Activated naive CD4-positive, alpha-beta T cell treated with anti-CD3 and anti-CD28 coated beads for 36 hours (primary cell): Measurements from ENCODE around the gene ZNF101. TPM values are rescaled to one million over a fixed set of nuclear protein-coding genes. Genes with fewer than 3 reads are reported as not detected.

ENCODE experiments used
- CTCF ChIA-PET: fragments of 350-600 bp; sonication (Branson Sonifier 250); formaldehyde crosslinking; loops from one replicate; lab custom pipeline; 2021; ENCODE audit warnings: antibody characterized with exemption; lab: Charles Lee
- DNase-seq: peaks from one replicate; pipeline ENCODE4 v3.0.0-alpha.2; 2020
- H3K27ac Mint-ChIP-seq: one replicate; pipeline ENCODE4 v1.8.0; 2021; ENCODE audit warnings: mild to moderate bottlenecking, mixed read lengths
- H3K27me3 Mint-ChIP-seq: one replicate; pipeline ENCODE4 v1.8.0; 2021; ENCODE audit warnings: low read depth, mixed read lengths
- H3K36me3 Mint-ChIP-seq: one replicate; pipeline ENCODE4 v1.8.0; 2021; ENCODE audit warnings: low read depth, mixed read lengths
- H3K4me1 Mint-ChIP-seq: one replicate; pipeline ENCODE4 v1.8.0; 2021; ENCODE audit warnings: low read depth, mixed read lengths
- H3K4me3 Mint-ChIP-seq: one replicate; pipeline ENCODE4 v1.8.0; 2021; ENCODE audit warnings: mild to moderate bottlenecking, moderate library complexity, mixed read lengths
- H3K9me3 Mint-ChIP-seq: one replicate; pipeline ENCODE4 v1.8.0; 2021; ENCODE audit warnings: mixed read lengths
- intact Hi-C: fragments of 100-400 bp; cut with micrococcal nuclease; formaldehyde crosslinking; loops from one replicate; pipeline ENCODE4 v1.15.1; 2023
- total RNA-seq, 2 experiments: library from RNA; stranded (reverse); gene quantifications; one replicate each; pipeline ENCODE4 v1.2.3, GENCODE V29; 2021

ZNF101 gene
- total RNA-seq, 2 experiments from 2014 or later = 51.8 to 54.3 TPM

DNA sequence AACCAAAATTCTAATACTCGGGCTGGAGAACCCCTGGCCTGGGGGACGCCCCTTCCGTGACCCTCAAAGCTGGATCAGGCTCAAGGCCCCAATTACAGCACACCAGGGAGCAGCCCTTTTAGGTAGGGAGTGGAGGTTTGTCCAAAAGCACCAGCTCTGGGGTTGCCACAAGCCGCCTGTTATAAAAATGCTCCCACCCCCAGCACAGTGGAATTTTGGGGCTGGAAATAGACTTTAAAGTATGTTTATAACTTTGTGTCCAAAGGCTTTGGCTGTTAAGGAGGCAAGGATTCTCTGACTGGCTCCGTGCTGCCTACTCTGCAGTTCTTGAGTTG is 24.6 kb upstream of the ZNF101 start:
- intact Hi-C loops = loop anchor here (5.0 kb wide), 1 partner anchor 127 kb away; the partner anchor contains the start of genes NDUFA13 and TSSK6
- no peaks in the 10 kb centered on the region for H3K9me3 Mint-ChIP-seq
- H3K4me1 Mint-ChIP-seq = peaks cover 12% of the 10 kb centered on the region
- peak overlapping the region; percentile 98 for H3K27ac Mint-ChIP-seq
- CTCF ChIA-PET = interaction anchor here (0.7 to 3.7 kb wide), 18 partner anchors 9 to 402 kb away, joined by 3 to 46 read pairs (median 4); partner anchors contain the start of gene YJEFN3
- DNase-seq = no peak
- no peaks in the 10 kb centered on the region for H3K27me3 Mint-ChIP-seq
- H3K4me3 Mint-ChIP-seq = peak overlapping the region; percentile 92
- peaks cover 16% of the 10 kb centered on the region for H3K36me3 Mint-ChIP-seq

DNA sequence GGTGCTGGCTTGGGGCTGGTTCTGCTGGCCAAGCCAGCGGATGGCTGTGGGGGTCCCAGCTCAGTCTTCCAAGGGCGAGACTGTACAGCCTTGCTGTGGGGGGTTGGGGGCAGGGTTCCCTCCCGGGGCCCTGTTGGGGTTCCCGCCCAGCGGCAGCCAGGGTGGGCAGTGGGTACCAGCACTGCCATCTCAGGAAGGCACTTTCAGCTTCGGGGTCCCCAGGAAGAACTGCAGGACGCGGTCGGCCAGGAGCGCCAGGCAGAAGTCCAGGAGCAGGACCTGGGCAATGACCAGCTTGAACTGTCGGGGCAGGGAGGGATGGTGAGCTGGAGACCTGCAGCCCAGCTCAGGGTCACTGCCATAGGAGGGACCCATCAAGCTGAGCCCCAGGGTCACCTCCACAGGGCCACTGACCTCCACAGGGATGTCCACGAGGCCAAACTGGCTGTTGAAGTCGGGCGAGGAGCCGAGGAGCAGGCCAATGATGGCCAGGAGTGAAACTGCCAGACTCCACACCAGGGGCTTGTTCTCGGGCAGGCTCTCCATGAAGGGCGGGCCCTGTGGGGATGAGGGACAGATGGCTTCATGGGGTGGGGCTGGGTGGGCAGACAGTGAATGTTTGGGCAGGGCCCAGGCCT is 23.3 kb upstream of the ZNF101 start:
- no peak overlapping the region for H3K27ac Mint-ChIP-seq
- CTCF ChIA-PET = interaction anchor here (0.6 to 3.7 kb wide), 2 partner anchors 77 to 114 kb away, joined by 3 to 46 read pairs; partner anchors contain the start of gene YJEFN3
- intact Hi-C loops = no loop called here
- no peak for DNase-seq
- H3K36me3 Mint-ChIP-seq = peaks cover 22% of the 10 kb centered on the region
- peaks cover 12% of the 10 kb centered on the region for H3K4me1 Mint-ChIP-seq
- H3K9me3 Mint-ChIP-seq = no peaks in the 10 kb centered on the region
- H3K4me3 Mint-ChIP-seq = no peak overlapping the region
- no peaks in the 10 kb centered on the region for H3K27me3 Mint-ChIP-seq

DNA sequence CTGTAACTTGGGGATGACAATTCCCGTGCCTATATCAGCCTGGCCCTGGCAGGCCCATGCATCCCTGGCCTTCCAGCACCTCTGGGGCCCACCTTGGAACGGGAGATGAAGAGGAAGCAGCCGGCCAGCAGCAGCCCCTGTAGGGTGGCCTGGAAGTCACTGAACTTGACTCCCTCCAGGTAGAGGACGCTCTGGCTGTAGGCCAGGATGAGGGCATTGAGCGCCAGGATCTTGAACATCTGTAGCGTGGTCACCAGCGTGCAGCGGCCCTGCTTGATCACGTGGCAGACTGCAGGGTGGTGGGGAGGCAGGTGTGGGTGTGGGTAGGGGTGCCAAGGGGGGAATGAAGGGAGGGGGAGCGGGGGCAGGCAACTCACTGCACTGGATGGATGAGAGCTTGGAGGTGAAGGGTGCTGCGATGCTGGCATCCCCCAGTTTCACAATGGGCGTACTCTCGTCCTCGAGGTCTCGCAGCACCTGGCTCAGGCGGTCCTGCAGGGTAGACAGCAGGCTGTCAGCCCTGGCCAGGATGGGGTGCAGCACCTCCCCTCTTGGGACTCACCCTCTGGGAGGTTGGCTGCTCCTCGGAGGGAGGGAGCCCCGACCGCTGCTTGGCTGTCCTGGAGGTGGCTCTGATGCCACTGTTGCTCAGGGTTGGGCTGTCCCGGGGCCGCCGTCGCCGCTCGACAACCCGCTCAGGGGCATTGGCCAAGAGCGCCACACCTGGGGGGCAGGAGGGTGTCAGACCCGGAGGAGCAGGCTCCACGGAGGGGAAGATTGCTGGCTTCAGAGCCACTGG is 21.4 kb upstream of the ZNF101 start:
- Mint-ChIP-seq H3K27ac (no peak overlapping the region), H3K36me3 (peaks cover 25% of the 10 kb centered on the region), H3K27me3 (no peaks in the 10 kb centered on the region), H3K4me3 (no peak overlapping the region), H3K4me1 (peaks cover 7% of the 10 kb centered on the region), H3K9me3 (no peaks in the 10 kb centered on the region)
- CTCF ChIA-PET = interaction anchor here (3.7 kb wide), 1 partner anchor 116 kb away, joined by 46 read pairs; the partner anchor contains the start of gene YJEFN3
- DNase-seq = no peak
- intact Hi-C loops = no loop called here

DNA sequence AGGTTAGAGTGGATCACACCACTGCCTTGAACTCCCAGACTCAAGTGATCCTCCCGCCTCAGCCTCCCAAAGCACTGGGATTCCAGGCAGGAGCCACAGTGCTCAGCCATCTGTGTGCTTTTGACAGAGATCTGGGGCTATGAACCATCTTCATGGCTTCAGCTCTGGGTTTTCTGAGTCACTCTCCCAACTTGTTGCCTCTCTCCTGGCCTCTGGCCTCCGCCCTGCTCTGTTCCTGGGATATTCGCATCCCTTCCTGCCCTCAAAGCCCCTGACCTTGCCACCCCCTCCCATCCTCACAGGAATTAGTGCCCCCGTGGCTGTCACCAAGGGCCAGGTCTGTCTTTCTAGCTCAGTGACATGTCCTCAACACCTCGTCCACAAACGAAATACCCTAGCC is 19.5 kb upstream of the ZNF101 start:
- Mint-ChIP-seq H3K36me3 (peaks cover 36% of the 10 kb centered on the region), H3K4me1 (no peaks in the 10 kb centered on the region)

DNA sequence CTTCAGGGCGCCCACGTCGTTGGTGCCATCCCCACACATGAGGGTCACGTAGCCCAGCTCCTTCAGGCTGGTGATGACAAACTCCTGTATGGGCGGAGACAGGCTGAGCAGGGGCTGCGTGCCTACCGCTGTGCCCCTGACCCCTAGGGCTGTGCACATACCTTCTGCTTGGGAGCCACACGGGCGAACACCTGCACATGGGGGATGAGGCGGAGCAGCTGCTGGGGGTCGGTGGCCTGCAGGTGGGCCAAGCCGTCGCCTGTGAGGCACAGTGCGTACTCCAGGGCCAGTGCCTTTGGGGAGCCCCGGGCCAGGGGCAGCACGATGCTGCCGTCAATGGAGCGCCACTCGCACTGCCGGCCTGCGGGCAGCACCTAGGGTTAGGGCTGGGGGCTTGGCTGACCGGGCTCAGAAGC is 19.1 kb upstream of the ZNF101 start:
- H3K27me3 Mint-ChIP-seq = no peaks in the 10 kb centered on the region

More for the DNA sequence above, 19.5 kb upstream of the ZNF101 start:
- intact Hi-C loops = no loop called here
- no peak overlapping the region for H3K4me3 Mint-ChIP-seq
- CTCF ChIA-PET = interaction anchor here (1.2 kb wide), 1 partner anchor 67 kb away, joined by 3 read pairs; no protein-coding TSS in a partner anchor
- no peaks in the 10 kb centered on the region for H3K27me3 Mint-ChIP-seq
- H3K27ac Mint-ChIP-seq = peak overlapping the region; percentile 59
- no peaks in the 10 kb centered on the region for H3K9me3 Mint-ChIP-seq
- no peak for DNase-seq

DNA sequence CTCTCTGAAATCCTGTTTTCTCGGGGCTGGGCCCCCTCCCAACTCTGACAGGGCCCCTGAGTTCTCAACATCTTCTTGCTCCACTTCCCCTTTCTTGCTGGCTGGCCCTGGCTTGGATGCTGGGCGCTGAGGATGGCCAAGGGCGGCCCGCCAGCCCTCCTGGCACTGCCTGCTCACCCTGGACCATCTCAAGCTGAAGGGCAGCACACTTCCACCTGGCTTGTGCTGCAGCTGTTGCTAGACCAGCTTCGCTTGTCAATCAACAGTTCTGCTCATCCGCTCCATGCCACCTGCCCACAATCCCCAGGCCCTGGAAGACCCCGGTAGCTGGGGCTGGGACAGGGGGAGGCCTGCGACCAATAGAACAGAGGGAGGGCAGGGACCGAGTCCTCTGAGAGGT is 18.3 kb upstream of the ZNF101 start:
- CTCF ChIA-PET = interaction anchor here (1.7 kb wide), 1 partner anchor 118 kb away, joined by 10 read pairs; no protein-coding TSS in a partner anchor
- Mint-ChIP-seq H3K36me3 (peaks cover 38% of the 10 kb centered on the region), H3K9me3 (no peaks in the 10 kb centered on the region), H3K4me1 (no peaks in the 10 kb centered on the region), H3K27me3 (no peaks in the 10 kb centered on the region), H3K27ac (no peak overlapping the region), H3K4me3 (no peak overlapping the region)
- DNase-seq = no peak
- intact Hi-C loops = no loop called here

More for the DNA sequence above, 19.1 kb upstream of the ZNF101 start:
- intact Hi-C loops = no loop called here
- no peaks in the 10 kb centered on the region for H3K9me3 Mint-ChIP-seq
- no peak overlapping the region for H3K4me3 Mint-ChIP-seq
- CTCF ChIA-PET = interaction anchor here (1.2 kb wide), 1 partner anchor 67 kb away, joined by 3 read pairs; no protein-coding TSS in a partner anchor
- no peak for DNase-seq
- H3K4me1 Mint-ChIP-seq = no peaks in the 10 kb centered on the region
- H3K27ac Mint-ChIP-seq = no peak overlapping the region
- H3K36me3 Mint-ChIP-seq = peaks cover 37% of the 10 kb centered on the region

DNA sequence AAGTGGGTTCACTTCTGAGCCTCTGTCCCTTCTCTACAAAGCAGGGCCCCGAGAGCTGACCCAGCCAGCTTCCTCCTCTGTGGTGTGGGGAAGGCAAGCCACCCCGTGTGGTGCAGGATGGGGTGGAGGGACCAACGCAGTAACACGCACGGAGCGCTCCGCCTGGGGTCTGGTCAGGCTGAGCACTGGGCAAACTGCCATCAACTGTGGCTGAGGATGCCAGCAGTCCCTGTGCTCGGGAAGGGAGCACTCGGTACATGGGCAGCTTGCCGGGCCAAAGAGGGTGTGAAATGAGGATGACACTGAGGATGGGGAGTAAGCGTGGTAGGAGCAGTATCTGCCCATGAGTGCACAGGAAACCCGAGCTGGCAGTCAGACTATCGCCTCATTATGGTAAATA is 17.6 kb upstream of the ZNF101 start:
- no peak for DNase-seq
- no peaks in the 10 kb centered on the region for H3K27me3 Mint-ChIP-seq
- H3K4me3 Mint-ChIP-seq = no peak overlapping the region
- H3K36me3 Mint-ChIP-seq = peaks cover 41% of the 10 kb centered on the region
- intact Hi-C loops = no loop called here
- H3K9me3 Mint-ChIP-seq = no peaks in the 10 kb centered on the region
- no peak overlapping the region for H3K27ac Mint-ChIP-seq
- H3K4me1 Mint-ChIP-seq = no peaks in the 10 kb centered on the region
- CTCF ChIA-PET = interaction anchor here (1.7 kb wide), 1 partner anchor 119 kb away, joined by 10 read pairs; no protein-coding TSS in a partner anchor

DNA sequence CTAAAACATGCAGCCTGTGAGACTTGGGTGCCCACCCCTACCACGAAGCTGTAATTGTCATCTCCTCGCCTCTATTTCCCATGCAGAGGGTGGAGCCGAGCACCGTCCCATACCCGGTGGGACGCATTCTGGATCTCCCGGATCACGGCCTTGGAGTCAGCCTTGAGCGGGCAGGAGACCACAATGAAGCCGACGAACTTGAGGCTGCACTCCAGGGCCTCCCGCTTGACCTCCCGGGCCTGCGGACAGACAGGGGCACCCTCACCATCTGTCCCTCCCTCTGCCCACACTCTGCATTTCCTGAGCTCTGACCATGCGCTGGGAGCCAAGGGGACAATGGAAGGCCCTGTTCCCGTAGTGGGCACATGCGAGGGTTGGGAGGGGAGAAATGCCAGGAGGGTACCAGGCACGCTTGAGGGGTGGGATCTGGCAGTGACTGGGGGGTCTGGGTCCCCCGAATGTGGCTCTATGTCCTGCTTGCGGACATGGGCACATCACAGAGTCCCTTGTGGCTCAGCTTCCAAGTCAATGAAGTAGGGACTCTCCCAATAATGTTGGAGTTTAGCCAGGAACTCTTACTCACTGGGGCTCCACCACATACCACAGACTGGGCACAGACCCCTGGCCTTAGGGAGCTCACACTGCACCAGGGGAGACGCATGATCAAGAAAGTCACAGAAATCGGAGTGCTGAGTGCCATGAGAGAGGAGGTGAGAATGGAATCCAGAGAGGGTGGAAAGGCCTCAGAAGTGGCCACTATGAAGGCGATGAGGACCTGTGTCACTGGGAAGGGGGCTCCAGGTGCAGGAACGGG is 15.9 kb upstream of the ZNF101 start:
- no peak for DNase-seq
- no peak overlapping the region for H3K27ac Mint-ChIP-seq
- H3K9me3 Mint-ChIP-seq = no peaks in the 10 kb centered on the region
- peaks cover 49% of the 10 kb centered on the region for H3K36me3 Mint-ChIP-seq
- intact Hi-C loops = no loop called here
- H3K4me3 Mint-ChIP-seq = no peak overlapping the region
- no peaks in the 10 kb centered on the region for H3K4me1 Mint-ChIP-seq
- no peaks in the 10 kb centered on the region for H3K27me3 Mint-ChIP-seq
- CTCF ChIA-PET = interaction anchor here (1.7 kb wide), 1 partner anchor 9 kb away, joined by 7 read pairs; the partner anchor contains the start of gene GMIP

DNA sequence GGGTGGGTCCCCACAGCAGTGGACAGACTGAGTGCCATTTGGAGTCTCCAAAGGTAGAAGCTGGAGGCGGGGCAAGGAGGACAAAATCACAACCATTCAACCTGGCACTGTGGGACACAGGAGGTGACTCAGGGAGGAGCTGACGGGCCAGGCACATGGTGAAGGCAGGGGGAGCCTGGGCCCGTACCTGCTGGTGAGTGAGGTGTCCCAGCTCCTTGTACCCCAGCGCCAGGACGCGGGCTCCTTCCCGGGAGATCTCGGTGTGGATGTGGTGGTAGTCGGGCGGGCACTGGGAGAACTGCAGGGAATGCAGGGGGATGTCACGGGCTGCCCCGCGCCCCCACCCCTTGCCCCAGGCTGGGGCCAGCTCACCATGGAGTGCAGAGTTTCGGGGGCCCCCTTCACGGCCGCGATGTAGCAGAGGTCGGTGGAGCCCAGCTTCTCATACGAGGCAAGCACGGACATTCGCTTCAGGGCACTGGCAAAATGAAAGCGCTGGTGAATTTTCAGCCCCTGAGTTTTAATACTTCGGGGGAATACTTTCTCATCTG is 15.0 kb upstream of the ZNF101 start:
- no peaks in the 10 kb centered on the region for H3K4me1 Mint-ChIP-seq
- no peak overlapping the region for H3K4me3 Mint-ChIP-seq
- no peaks in the 10 kb centered on the region for H3K9me3 Mint-ChIP-seq
- H3K36me3 Mint-ChIP-seq = peaks cover 51% of the 10 kb centered on the region
- CTCF ChIA-PET = interaction anchor here (0.6 to 1.7 kb wide), 2 partner anchors 10 to 48 kb away, joined by 3 to 7 read pairs; partner anchors contain the start of gene GMIP
- no peak overlapping the region for H3K27ac Mint-ChIP-seq
- no peak for DNase-seq
- intact Hi-C loops = no loop called here
- H3K27me3 Mint-ChIP-seq = no peaks in the 10 kb centered on the region

DNA sequence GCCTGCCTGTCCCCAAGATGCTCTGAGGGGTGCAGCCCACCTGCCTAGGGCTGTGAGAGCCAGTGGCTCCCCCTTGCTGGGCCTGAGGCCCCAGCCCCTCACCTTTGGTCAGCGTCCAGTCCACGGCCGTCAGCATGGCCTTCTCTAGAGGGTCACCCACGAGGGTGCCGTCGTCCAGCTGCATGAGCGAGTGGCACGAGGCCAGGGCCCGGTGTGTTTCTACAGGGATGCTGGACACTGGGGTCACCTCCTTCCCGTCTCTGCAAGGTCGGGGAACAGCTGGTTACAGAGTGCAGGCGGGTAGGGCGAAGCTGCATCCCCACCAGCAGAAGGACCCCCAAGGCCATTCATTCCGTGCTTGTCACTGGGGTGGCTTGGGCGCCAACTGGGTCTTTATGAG is 14.2 kb upstream of the ZNF101 start:
- no peak for DNase-seq
- intact Hi-C loops = no loop called here
- Mint-ChIP-seq H3K27ac (no peak overlapping the region), H3K27me3 (no peaks in the 10 kb centered on the region), H3K4me1 (no peaks in the 10 kb centered on the region), H3K9me3 (no peaks in the 10 kb centered on the region), H3K4me3 (no peak overlapping the region), H3K36me3 (peaks cover 50% of the 10 kb centered on the region)
- CTCF ChIA-PET = no interaction called here

DNA sequence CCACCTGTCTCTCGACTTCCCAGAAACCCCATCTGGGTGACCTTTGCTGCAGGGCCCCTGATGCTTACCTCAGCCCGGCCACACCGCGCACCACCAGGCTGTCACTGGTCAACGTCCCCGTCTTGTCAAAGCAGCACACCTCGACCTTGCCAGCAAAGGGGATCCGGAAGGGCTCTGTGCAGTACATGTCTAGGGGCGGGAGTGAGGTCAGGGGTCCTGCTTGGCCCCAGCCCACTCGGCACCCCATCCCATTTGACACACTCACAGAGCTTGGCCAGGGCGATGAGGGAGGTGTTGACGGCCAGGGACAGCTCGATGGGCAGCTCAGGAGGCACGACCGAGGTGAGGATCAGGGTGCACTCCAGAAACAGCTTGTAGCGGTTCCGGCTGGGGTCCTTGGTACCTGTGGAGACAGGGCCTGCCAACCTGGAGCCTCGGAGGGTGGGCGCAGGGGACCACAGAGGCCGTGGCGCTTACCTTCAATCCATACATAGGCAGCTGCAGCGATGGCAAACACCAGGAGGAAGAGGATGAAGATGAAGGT is 13.5 kb upstream of the ZNF101 start:
- no peak for DNase-seq
- intact Hi-C loops = no loop called here
- no peak overlapping the region for H3K4me3 Mint-ChIP-seq
- no peak overlapping the region for H3K27ac Mint-ChIP-seq
- peaks cover 49% of the 10 kb centered on the region for H3K36me3 Mint-ChIP-seq
- no peaks in the 10 kb centered on the region for H3K9me3 Mint-ChIP-seq
- no peaks in the 10 kb centered on the region for H3K4me1 Mint-ChIP-seq
- CTCF ChIA-PET = no interaction called here
- no peaks in the 10 kb centered on the region for H3K27me3 Mint-ChIP-seq
